Heart right ventricle (tissue), 16 donors: ENCODE data around the gene DLGAP1. TPM values are rescaled to one million over a fixed set of nuclear protein-coding genes. Genes with fewer than 3 reads are reported as not detected.

Experiments
- ATAC-seq, 8 donors: fragments of 200-7000 bp; cut with Tn5 transposase; one replicate each; pipeline ENCODE4 v1.9.1; 2020; ENCODE audit warnings: mild to moderate bottlenecking in 8 of 8, moderate library complexity in 8 of 8, moderate number of reproducible peaks in 1 of 8
- DNase-seq, 2 donors: peaks; one replicate each; pipeline ENCODE4 v3.0.0-alpha.2; 2020
- H3K27ac ChIP-seq, 10 donors: fragments of 200-600 bp; sonication (generic) in 2 of 10; one replicate each; pipeline versions ENCODE4 v1.5.0 to v1.8.0; 2020 to 2022; ENCODE audit warnings: mild to moderate bottlenecking in 3 of 10
- H3K27me3 ChIP-seq, 7 donors: fragments of 200-600 bp; one replicate each; pipeline ENCODE4 v1.8.0; 2021 to 2022; ENCODE audit warnings: mild to moderate bottlenecking in 2 of 7
- H3K36me3 ChIP-seq, 9 donors: fragments of 200-600 bp; sonication (generic) in 1 of 9; one replicate each; pipeline versions ENCODE4 v1.5.0 to v1.8.0; 2020 to 2022; ENCODE audit warnings: mild to moderate bottlenecking in 2 of 9
- H3K4me1 ChIP-seq, 9 donors: fragments of 200-600 bp; sonication (generic) in 1 of 9; one replicate each; pipeline versions ENCODE4 v1.5.0 to v1.8.0; 2020 to 2022; ENCODE audit warnings: mild to moderate bottlenecking in 4 of 9
- H3K4me3 ChIP-seq, 10 donors: fragments of 200-600 bp; sonication (generic) in 2 of 10; one replicate each; pipeline versions ENCODE4 v1.5.0 to v1.8.0; 2020 to 2022; ENCODE audit warnings: mild to moderate bottlenecking in 7 of 10, moderate library complexity in 2 of 10
- H3K9me3 ChIP-seq, 11 donors: fragments of 200-600 bp in 10 of 11; sonication (generic) in 2 of 11; one replicate each; pipeline versions ENCODE4 v1.5.0 to v1.8.0; 2013 to 2022; ENCODE audit warnings: mild to moderate bottlenecking in 2 of 11, control low read depth in 1 of 11, moderate library complexity in 1 of 11
- CTCF ChIP-seq, 9 donors: fragments of 200-600 bp; sonication (generic) in 2 of 9; IDR thresholded peaks; one replicate each; pipeline versions ENCODE4 v1.5.0 to v1.8.0; 2021 to 2022; ENCODE audit warnings: antibody characterized with exemption in 9 of 9, mild to moderate bottlenecking in 5 of 9, moderate library complexity in 1 of 9
- WGBS, 2 donors: extraction: QIAGEN DNeasy Blood & Tissue Kit; methylation state at CpG; one replicate each; pipeline ENCODE4 v1.1.7; 2013; ENCODE audit warnings: inconsistent platforms in 1 of 2; 5-methylcytosine and 5-hydroxymethylcytosine counted together
- intact Hi-C, 10 donors: fragments of 100-400 bp; cut with DNase I; formaldehyde crosslinking; loops; one replicate each; pipeline versions ENCODE4 v1.11.1 to v1.14.2; 2022
- polyA plus RNA-seq, 2 donors: library from polyadenylated mRNA; stranded (reverse); fragments of 200-250 nt; gene quantifications; one replicate each; pipeline ENCODE4 v1.2.3, GENCODE V29; 2013
- total RNA-seq, 10 donors: library from RNA; stranded (reverse); fragmentation: NEBNext Ultra II Directional in 3 of 10; extraction: Animal tissue kit (Norgen Biotek cat#: 25700) in 3 of 10; gene quantifications; one replicate each; pipeline versions ENCODE4 v1.2.1 to v1.2.4, GENCODE V29; 2021 to 2023
- donor health status: Arrhythmogenic right ventricular cardiomyopathy.
- donor health status: ischemic (EF 13 %, LVEDD 7.1; RV severe dilation, severe dysfunction).
- donor health status: healthy with polysubstance abuse.
- donor health status: DM: no; HTN: yes; CAD: no.
- donor health status: DM: no; HTN: no; CAD: no.
- donor health status: ischemic (EF 25% LVEDD 6.9; RV normal size, moderate dysfunction).
- donor health status: ischemic (EF 25% LVEDD 5.7; RV mildly dilated, moderate dysfunction).
- donor health status: healthy.
- donor health status: DM: yes; HTN: yes; CAD: no.
- donor health status: Ischemic cardiomyopathy.
- donor health status: ischemic (EF 35%, LVEDD 5.7; RV mildly dilated, moderate dysfunction).
- donor health status: nonischemic (EF 11% LVEDD 7.7; RV severe dilation, severe dysfunction).
- donor health status: DM: yes; HTN: yes; CAD: no.
- donor health status: PGD.
- donor health status: ischemic (EF 29% LVEDD 5.4; RV normal size, mild dysfunction).
- donor health status: nonischemic (EF 23%, LVEDD 6.1; RV moderate dilation, normal function).

The DLGAP1 gene
- total and polyA plus RNA-seq, 12 donors, result 0.07 to 7.2 (median 1.0) TPM; not detected in 2

DNA sequence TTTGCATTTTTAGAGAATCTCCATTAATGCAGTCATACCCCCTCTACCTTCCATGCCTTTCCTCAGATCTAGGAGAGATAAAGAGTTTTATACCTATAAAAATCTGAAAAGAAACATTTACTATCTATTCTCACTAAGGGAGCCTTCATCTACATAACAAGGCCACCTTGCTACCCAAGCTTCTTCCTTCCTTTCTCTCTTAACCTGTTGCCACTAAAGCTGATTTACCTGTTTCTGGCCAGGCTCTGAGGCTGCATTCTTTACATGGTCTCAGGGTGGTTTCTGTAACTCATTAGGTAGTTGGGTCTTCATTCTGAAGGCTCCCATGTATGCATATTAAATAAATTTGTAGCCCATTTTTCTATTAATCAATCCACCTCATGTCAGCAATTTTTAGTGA is 391.6 kb downstream of the DLGAP1 start:
- TF ChIP-seq CTCF (IDR thresholded peaks at IDR 0.05), result no peak
- H3K27me3 ChIP-seq, result no peaks in the 10 kb centered on the region
- H3K27ac ChIP-seq, result no peak overlapping the region
- ATAC-seq (no peak), DNase-seq (no peak)
- no peak overlapping the region for H3K4me3 ChIP-seq
- no peaks in the 10 kb centered on the region for H3K4me1 ChIP-seq
- no peaks in the 10 kb centered on the region for H3K36me3 ChIP-seq
- H3K9me3 ChIP-seq, result peaks cover 0 to 41% (median 7%) of the 10 kb centered on the region in 11 donors
- intact Hi-C loops, result loop anchor here in 2 of 10 donors (10.0 kb wide), 1 partner anchor 299 kb away; no protein-coding TSS in a partner anchor

- intact Hi-C loops, result loop anchor here in 2 of 10 donors (10.0 kb wide), 1 partner anchor 296 kb away; no protein-coding TSS in a partner anchor
- 62% methylated on average over 5 of the region's 5 CpGs for WGBS, 2 donors
- no peak for TF ChIP-seq CTCF (IDR thresholded peaks at IDR 0.05)
Observed at GRCh38 chr18:4060427-4061281, 394.5 kb downstream of the DLGAP1 start.

GRCh38 chr18:4058179-4058578 is 396.9 kb downstream of the DLGAP1 start:
- H3K9me3 ChIP-seq, result peaks cover 0 to 36% (median 7%) of the 10 kb centered on the region in 11 donors
- no peak overlapping the region for H3K4me3 ChIP-seq
- no peaks in the 10 kb centered on the region for H3K27me3 ChIP-seq
- no peaks in the 10 kb centered on the region for H3K36me3 ChIP-seq
- WGBS, 2 donors, result 84 to 88% methylated on average over 1 of the region's 1 CpG
- H3K27ac ChIP-seq, result no peak overlapping the region
- H3K4me1 ChIP-seq, result no peaks in the 10 kb centered on the region
- intact Hi-C loops, result no loop called here
- ATAC-seq (no peak), DNase-seq (no peak)
- no peak for TF ChIP-seq CTCF (IDR thresholded peaks at IDR 0.05)

More at GRCh38 chr18:4060427-4061281, 394.5 kb downstream of the DLGAP1 start:
- Histone ChIP-seq H3K4me1 (no peaks in the 10 kb centered on the region), H3K4me3 (no peak overlapping the region), H3K36me3 (no peaks in the 10 kb centered on the region), H3K27me3 (no peaks in the 10 kb centered on the region), H3K27ac (no peak overlapping the region), H3K9me3 (peaks cover 0 to 33% (median 7%) of the 10 kb centered on the region in 11 donors)
- ATAC-seq (no peak), DNase-seq (no peak)

GRCh38 chr18:4040391-4041092 is 414.6 kb downstream of the DLGAP1 start:
- H3K36me3 ChIP-seq, result no peaks in the 10 kb centered on the region
- no peak for DNase-seq
- no peaks in the 10 kb centered on the region for H3K4me1 ChIP-seq
- no peak overlapping the region for H3K27ac ChIP-seq
- TF ChIP-seq CTCF (IDR thresholded peaks at IDR 0.05), result no peak
- no peak for ATAC-seq
- WGBS, 2 donors, result 66% methylated on average over 7 of the region's 7 CpGs
- intact Hi-C loops, result no loop called here
- H3K4me3 ChIP-seq, result no peak overlapping the region
- H3K27me3 ChIP-seq, result peaks cover 0 to 9% (median 0%) of the 10 kb centered on the region in 7 donors
- H3K9me3 ChIP-seq, result no peaks in the 10 kb centered on the region
